Posterior vena cava (tissue), 2 donors: ENCODE results near the gene CCL19. TPM values are rescaled to one million over a fixed set of nuclear protein-coding genes. Genes with fewer than 3 reads are reported as not detected.

Experiments used
- DNase-seq: peaks from one replicate; pipeline ENCODE4 v3.0.0-alpha.2; 2020; ENCODE audit warnings: low spot score
- intact Hi-C, 2 donors: fragments of 100-400 bp; cut with DNase I; formaldehyde crosslinking; loops; one replicate each; pipeline versions ENCODE4 v1.14.1 to v1.14.2; 2022 to 2023
- total RNA-seq, 2 donors: library from RNA; stranded (reverse); fragmentation: NEBNext Ultra II Directional; extraction: Animal tissue kit (Norgen Biotek cat#: 25700); gene quantifications; one replicate each; pipeline ENCODE4 v1.2.1, GENCODE V29; 2021
- donor health status: DM: yes; HTN: yes; CAD: no.
- donor health status: DM: yes; HTN: yes; CAD: no.

Gene CCL19
- total RNA-seq, 2 donors from 2014 or later = 15.2 to 27.1 TPM

GRCh38 chr9:34701769-34702736, 11.0 kb upstream of the CCL19 start:
- peak; percentile 96 for DNase-seq
- intact Hi-C loops = no loop called here

GRCh38 chr9:34701023-34701768, 10.1 kb upstream of the CCL19 start:
- DNase-seq = peak; percentile 94
- intact Hi-C loops = no loop called here

GRCh38 chr9:34694811-34695210, 3.7 kb upstream of the CCL19 start:
- intact Hi-C loops = no loop called here
- no peak for DNase-seq

DNA sequence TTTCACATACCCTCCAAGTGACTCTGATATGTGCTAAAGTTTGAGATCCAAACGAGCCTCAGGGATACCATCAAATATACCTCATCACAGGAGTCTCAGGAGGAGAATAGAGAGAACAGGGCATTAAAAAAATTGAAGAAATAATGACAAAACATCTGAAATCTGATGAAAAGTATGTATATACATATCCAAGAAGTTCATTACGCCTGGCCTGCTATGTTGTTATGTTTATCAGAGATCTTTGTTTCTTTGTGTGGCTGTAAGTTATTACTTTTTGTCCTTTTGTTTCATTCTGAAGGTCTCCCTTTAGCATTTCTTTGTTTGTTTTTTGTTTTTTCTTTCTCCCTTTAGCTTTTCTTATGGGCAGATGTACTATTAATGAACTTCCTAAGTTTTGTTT, 2.5 kb upstream of the CCL19 start:
- intact Hi-C loops = no loop called here

GRCh38 chr9:34691936-34692315, 850 bp upstream of the CCL19 start:
- DNase-seq = no peak
- intact Hi-C loops = no loop called here

More for the DNA sequence above, 2.5 kb upstream of the CCL19 start:
- no peak for DNase-seq

- DNase-seq = no peak
- intact Hi-C loops = no loop called here
Measured at GRCh38 chr9:34689512-34689911, 1.6 kb downstream of the CCL19 start.

GRCh38 chr9:34689116-34689470, 2.0 kb downstream of the CCL19 start:
- DNase-seq = no peak
- intact Hi-C loops = no loop called here

DNA sequence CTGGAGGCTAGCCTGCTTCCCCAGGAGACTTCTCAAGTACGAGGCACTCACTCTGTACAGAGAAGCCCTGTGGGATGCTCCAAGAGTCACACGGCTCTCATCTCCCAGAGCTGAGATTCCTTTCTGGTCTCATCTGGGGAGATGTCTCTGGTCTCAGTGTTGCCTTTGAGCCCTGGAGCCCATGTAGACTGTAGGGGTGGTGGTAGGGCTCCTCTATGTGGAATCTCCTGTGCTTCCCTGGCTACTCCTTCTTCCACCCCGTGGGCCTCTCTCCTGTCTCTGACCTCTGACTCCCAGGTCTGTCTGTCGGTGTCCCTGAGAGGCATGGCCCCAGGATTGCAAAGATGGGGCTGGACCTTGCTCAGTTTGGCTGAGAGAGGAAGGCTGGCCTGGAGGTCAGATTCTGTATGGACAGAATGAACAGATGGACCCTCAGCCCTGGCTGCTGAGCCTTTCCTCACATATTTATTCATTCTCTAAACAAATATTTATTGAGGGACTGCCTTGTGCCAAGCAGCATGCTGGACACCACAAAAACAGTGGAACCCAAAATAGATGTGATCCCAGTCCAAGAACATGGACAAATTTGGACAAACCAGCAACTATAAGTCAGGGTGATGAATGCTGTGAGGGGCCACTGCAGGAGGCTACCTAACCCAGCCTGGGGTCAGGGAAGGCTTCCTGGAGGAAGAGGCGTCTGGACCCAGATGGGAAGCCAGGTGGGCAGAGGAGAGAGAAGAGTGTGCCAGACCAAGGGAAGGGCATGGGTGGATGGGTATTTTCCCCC, 2.6 kb downstream of the CCL19 start:
- intact Hi-C loops = no loop called here
- no peak for DNase-seq

DNA sequence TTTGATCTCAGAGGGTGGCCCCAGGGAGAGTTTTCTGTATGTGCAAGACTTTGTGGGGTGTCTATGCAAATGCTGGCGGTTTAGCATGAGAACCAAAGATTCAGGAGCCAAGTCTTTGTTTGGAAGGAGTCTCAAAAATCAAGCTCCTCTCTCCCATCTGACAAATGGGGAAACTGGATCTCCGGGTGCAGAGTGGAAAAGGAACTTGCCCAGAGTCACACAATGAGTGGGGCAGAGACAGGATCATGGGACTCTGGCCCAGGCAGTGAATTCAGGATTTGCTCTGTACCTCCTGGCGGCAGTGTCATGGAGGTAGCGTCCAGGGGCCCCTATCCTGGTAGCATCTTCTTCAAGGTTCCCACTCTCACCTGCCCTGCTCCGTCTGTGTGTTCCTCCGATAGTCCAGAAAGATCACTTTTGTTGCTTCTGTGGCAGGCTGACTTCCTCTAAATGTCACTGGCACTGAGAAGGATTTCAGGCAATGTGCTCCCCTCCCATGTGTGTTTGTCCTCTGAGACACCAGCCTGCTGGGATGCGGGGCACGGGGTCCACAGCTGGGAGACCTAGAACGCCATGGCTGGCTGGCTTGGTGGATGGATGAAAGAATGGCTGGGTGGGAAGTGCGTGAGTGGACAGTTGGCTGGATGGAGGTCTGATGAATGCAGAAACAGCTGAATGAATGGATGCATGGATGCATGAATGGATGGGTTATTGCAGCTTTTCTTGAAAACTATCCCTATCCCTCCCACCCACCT, 3.6 kb downstream of the CCL19 start:
- DNase-seq = no peak

GRCh38 chr9:34686732-34687131, 4.3 kb downstream of the CCL19 start:
- DNase-seq = no peak
- intact Hi-C loops = no loop called here

More for the DNA sequence above, 3.6 kb downstream of the CCL19 start:
- intact Hi-C loops = no loop called here

- intact Hi-C loops = no loop called here
- peak; percentile 94 for DNase-seq
Measured at GRCh38 chr9:34686231-34686630, 4.8 kb downstream of the CCL19 start.

- no peak for DNase-seq
- intact Hi-C loops = no loop called here
Measured at GRCh38 chr9:34685591-34685990, 5.5 kb downstream of the CCL19 start.

DNA sequence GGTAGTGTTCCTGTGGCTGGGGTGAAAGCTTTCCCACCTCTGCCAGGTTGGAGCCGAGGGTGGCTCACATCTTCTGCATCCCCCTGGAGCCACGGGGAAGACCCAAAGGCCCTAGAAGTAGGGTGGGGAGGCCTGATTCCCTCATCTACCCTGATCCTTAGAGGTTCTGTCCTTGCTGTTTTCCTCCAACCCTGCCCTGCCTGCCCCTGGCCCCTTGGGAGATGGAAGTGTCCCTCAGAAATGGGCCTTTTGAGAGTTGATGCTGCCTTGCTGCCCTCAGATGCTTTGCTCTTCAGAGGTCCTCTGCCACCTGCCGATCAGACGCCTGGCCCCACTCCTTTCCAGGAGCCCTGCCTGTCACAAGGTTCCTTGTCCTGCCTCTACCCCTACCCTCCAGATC, 6.3 kb downstream of the CCL19 start:
- no peak for DNase-seq
- intact Hi-C loops = no loop called here

DNA sequence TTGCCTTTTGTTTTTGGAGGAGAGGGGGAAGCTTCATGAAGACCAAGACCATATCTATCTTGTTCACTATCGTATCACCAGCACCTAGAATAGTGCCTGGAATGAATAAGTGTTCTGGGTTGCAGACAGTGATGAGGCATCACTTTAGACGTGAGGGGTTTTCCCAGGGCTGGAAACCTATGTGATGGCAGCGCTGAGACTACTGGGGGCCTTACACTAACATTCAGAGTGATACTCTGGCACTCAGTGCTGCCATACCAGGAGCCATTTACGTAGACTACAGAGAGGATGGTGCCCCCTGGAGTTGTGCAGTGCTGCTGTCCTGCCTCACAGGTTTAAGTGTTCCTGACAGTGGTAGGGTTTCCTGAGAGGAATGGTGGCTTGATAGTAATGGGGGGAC, 6.9 kb downstream of the CCL19 start:
- intact Hi-C loops = no loop called here
- DNase-seq = no peak

GRCh38 chr9:34675869-34676268, 15.2 kb downstream of the CCL19 start:
- DNase-seq = no peak
- intact Hi-C loops = no loop called here

- DNase-seq = peak; percentile 93
- intact Hi-C loops = no loop called here
Measured at GRCh38 chr9:34675048-34675714, 15.9 kb downstream of the CCL19 start.

DNA sequence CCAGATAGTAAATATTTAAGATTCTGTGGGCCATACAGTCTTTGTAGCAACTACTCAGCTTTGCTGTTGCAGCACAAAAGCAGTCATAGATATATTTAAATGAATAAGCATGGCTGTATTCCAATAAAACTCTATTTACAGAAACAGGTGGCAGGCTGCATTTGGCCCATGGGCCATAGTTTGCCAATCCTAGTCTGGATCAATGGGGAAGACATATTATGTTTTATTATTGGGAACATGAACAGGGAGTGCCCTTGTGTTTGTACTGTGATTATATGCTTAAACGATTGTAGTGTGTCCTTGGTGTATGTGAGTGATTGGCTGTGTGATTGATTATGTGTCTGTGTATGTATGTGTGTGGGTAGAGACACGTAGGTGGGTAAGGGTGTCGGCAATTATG, 16.6 kb downstream of the CCL19 start:
- intact Hi-C loops = no loop called here
- DNase-seq = no peak

- DNase-seq = no peak
- intact Hi-C loops = no loop called here
Measured at GRCh38 chr9:34671307-34671706, 19.8 kb downstream of the CCL19 start.
